Nephron (organoid): Measurements from ENCODE around the gene DNASE1L3.

ENCODE experiments used
- H3K27ac Mint-ChIP-seq, 3 experiments: 2 replicates each; pipeline ENCODE4 v1.8.0; 2020; ENCODE audit warnings: mixed read lengths in 3 of 3, mild to moderate bottlenecking in 2 of 3, moderate library complexity in 1 of 3
- H3K27me3 Mint-ChIP-seq: 2 replicates; pipeline ENCODE4 v1.8.0; 2021; ENCODE audit warnings: low read depth, mild to moderate bottlenecking, moderate library complexity, mixed read lengths
- H3K36me3 Mint-ChIP-seq: 2 replicates; pipeline ENCODE4 v1.8.0; 2020; ENCODE audit warnings: low read depth, mixed read lengths
- H3K4me1 Mint-ChIP-seq: 2 replicates; pipeline ENCODE4 v1.8.0; 2020; ENCODE audit warnings: mixed read lengths
- H3K4me3 Mint-ChIP-seq, 3 experiments: 2 replicates each; pipeline ENCODE4 v1.8.0; 2020; ENCODE audit warnings: mild to moderate bottlenecking in 3 of 3, mixed read lengths in 3 of 3, moderate library complexity in 2 of 3
- H3K9me3 Mint-ChIP-seq: 2 replicates; pipeline ENCODE4 v1.8.0; 2020; ENCODE audit warnings: mixed read lengths
- CTCF ChIP-seq, 3 experiments: fragments of 200-600 bp; sonication (generic); IDR thresholded peaks; one replicate each; pipeline ENCODE4 v1.5.0; 2021; ENCODE audit warnings: antibody characterized with exemption in 3 of 3; ENCODE audit not compliant: unreplicated experiment in 3 of 3

The DNASE1L3 gene

GRCh38 chr3:58150130-58150809, 60.5 kb downstream of the DNASE1L3 start:
- H3K27me3 Mint-ChIP-seq = no peaks in the 10 kb centered on the region
- no peak for TF ChIP-seq CTCF (IDR thresholded peaks at IDR 0.05; ENCODE audit: unreplicated experiment in 3 of 3)
- no peak overlapping the region for H3K27ac Mint-ChIP-seq
- H3K9me3 Mint-ChIP-seq = no peaks in the 10 kb centered on the region
- no peak overlapping the region for H3K4me3 Mint-ChIP-seq
- no peaks in the 10 kb centered on the region for H3K4me1 Mint-ChIP-seq
- peaks cover 85% of the 10 kb centered on the region for H3K36me3 Mint-ChIP-seq

GRCh38 chr3:58148049-58148448, 62.7 kb downstream of the DNASE1L3 start:
- Mint-ChIP-seq H3K4me3 (no peak overlapping the region), H3K36me3 (peaks cover 83% of the 10 kb centered on the region), H3K4me1 (no peaks in the 10 kb centered on the region), H3K27me3 (no peaks in the 10 kb centered on the region), H3K27ac (no peak overlapping the region), H3K9me3 (no peaks in the 10 kb centered on the region)
- no peak for TF ChIP-seq CTCF (IDR thresholded peaks at IDR 0.05; ENCODE audit: unreplicated experiment in 3 of 3)

- H3K27ac Mint-ChIP-seq = no peak overlapping the region
- peaks cover 4% of the 10 kb centered on the region for H3K27me3 Mint-ChIP-seq
- no peak for TF ChIP-seq CTCF (IDR thresholded peaks at IDR 0.05; ENCODE audit: unreplicated experiment in 3 of 3)
- peaks cover 84% of the 10 kb centered on the region for H3K36me3 Mint-ChIP-seq
- H3K4me3 Mint-ChIP-seq = no peak overlapping the region
- H3K4me1 Mint-ChIP-seq = no peaks in the 10 kb centered on the region
- H3K9me3 Mint-ChIP-seq = no peaks in the 10 kb centered on the region
Observed at GRCh38 chr3:58144478-58145325, 66.1 kb downstream of the DNASE1L3 start.

GRCh38 chr3:58143417-58144055, 67.2 kb downstream of the DNASE1L3 start:
- Mint-ChIP-seq H3K4me3 (no peak overlapping the region), H3K27me3 (peaks cover 4% of the 10 kb centered on the region), H3K9me3 (no peaks in the 10 kb centered on the region), H3K27ac (no peak overlapping the region), H3K4me1 (no peaks in the 10 kb centered on the region), H3K36me3 (peaks cover 84% of the 10 kb centered on the region)
- no peak for TF ChIP-seq CTCF (IDR thresholded peaks at IDR 0.05; ENCODE audit: unreplicated experiment in 3 of 3)
